Caco-2 (cell line): ENCODE measurements around the gene DRGX. TPM values are rescaled to one million over a fixed set of nuclear protein-coding genes. Genes with fewer than 3 reads are reported as not detected.

Source experiments
- BruUV-seq: library from RNA; stranded (reverse); fragments of 400-500 nt; replicated peaks from 2 replicates; lab custom pipeline; 2021; lab: Mats Ljungman, UMichigan
- CTCF ChIA-PET: fragments of 300-600 bp; sonication (Branson Sonifier 250); formaldehyde crosslinking; loops from one replicate; lab custom pipeline; 2022; ENCODE audit warnings: antibody characterized with exemption; lab: Charles Lee
- POLR2A ChIA-PET: fragments of 300-600 bp; sonication (Branson Sonifier 250); formaldehyde crosslinking; loops from one replicate; lab custom pipeline; 2022; ENCODE audit warnings: antibody characterized with exemption; lab: Charles Lee
- DNase-seq, 2 experiments: peaks; one replicate each; pipeline versions ENCODE4 v3.0.0 to v3.0.0-alpha.2; 2020 to 2022
- H3K27me3 ChIP-seq: replicated peaks from 2 replicates; pipeline ENCODE4 v1.6.0; 2011; ENCODE audit warnings: low read length; ENCODE audit not compliant: control insufficient read depth, insufficient read depth
- H3K36me3 ChIP-seq: 2 replicates; pipeline ENCODE4 v1.5.1; 2011; ENCODE audit warnings: low read length; ENCODE audit not compliant: control insufficient read depth, insufficient read depth
- H3K4me1 ChIP-seq: fragments of 250-450 bp; sonication (Bioruptor Pico); 2 replicates; pipeline ENCODE4 v1.5.1; 2020; ENCODE audit warnings: mild to moderate bottlenecking
- H3K4me3 ChIP-seq: 2 replicates; pipeline ENCODE4 v1.5.1; 2011; ENCODE audit warnings: low read depth, mild to moderate bottlenecking, control low read depth, low read length
- H3K9me3 ChIP-seq: fragments of 250-450 bp; sonication (Bioruptor Pico); 2 replicates; pipeline ENCODE4 v1.5.1; 2020; ENCODE audit warnings: mild to moderate bottlenecking, moderate library complexity
- H3K27ac Mint-ChIP-seq: one replicate; pipeline ENCODE4 v1.8.0; 2022; ENCODE audit warnings: mixed read lengths; ENCODE audit not compliant: unreplicated experiment
- H3K27me3 Mint-ChIP-seq: one replicate; pipeline ENCODE4 v1.8.0; 2022; ENCODE audit warnings: mixed read lengths; ENCODE audit not compliant: insufficient read depth, unreplicated experiment
- H3K36me3 Mint-ChIP-seq: one replicate; pipeline ENCODE4 v1.8.0; 2022; ENCODE audit warnings: mild to moderate bottlenecking, mixed read lengths; ENCODE audit not compliant: insufficient read depth, unreplicated experiment
- H3K4me1 Mint-ChIP-seq: one replicate; pipeline ENCODE4 v1.8.0; 2022; ENCODE audit warnings: low read depth, mixed read lengths; ENCODE audit not compliant: unreplicated experiment
- H3K4me3 Mint-ChIP-seq: one replicate; pipeline ENCODE4 v1.8.0; 2022; ENCODE audit warnings: mild to moderate bottlenecking, moderate library complexity, mixed read lengths; ENCODE audit not compliant: unreplicated experiment
- H3K9me3 Mint-ChIP-seq: one replicate; pipeline ENCODE4 v1.8.0; 2022; ENCODE audit warnings: mixed read lengths; ENCODE audit not compliant: unreplicated experiment
- intact Hi-C: fragments of 100-400 bp; cut with micrococcal nuclease; formaldehyde crosslinking; loops from one replicate; pipeline ENCODE4 v1.10.0; 2022; ENCODE audit not compliant: unreplicated experiment
- total RNA-seq: library from RNA; stranded (reverse); gene quantifications from 2 replicates; pipeline ENCODE4 v1.2.3, GENCODE V29; 2022
- TF ChIP-seq, protein P1 (sequence below), 2 experiments: fragments of 200-600 bp in 1 of 2; IDR thresholded peaks; 1 replicate in 1 of 2; 2 replicates in 1 of 2; pipeline versions ENCODE4 v1.5.1 to v1.8.0; 2011 to 2022; ENCODE audit warnings: antibody characterized with exemption in 1 of 2, control low read depth in 1 of 2, inconsistent platforms in 1 of 2, low read depth in 1 of 2, low read length in 1 of 2, mild to moderate bottlenecking in 1 of 2, moderate library complexity in 1 of 2; ENCODE audit not compliant: insufficient read depth in 1 of 2, severe bottlenecking in 1 of 2, unreplicated experiment in 1 of 2

DRGX gene
- total RNA-seq, 1 experiment from 2014 or later = not detected

GRCh38 chr10:49318755-49319154 is 77.1 kb downstream of the DRGX start:
- intact Hi-C loops = no loop called here
- ChIA-PET POLR2A (no interaction called here), CTCF (no interaction called here)
- Mint-ChIP-seq H3K4me1 (no peaks in the 10 kb centered on the region), H3K4me3 (no peak overlapping the region), H3K9me3 (no peaks in the 10 kb centered on the region), H3K27ac (no peak overlapping the region), H3K36me3 (no peaks in the 10 kb centered on the region), H3K27me3 (peaks cover 30% of the 10 kb centered on the region)
- Histone ChIP-seq H3K4me3 (no peak overlapping the region), H3K36me3 (no peaks in the 10 kb centered on the region), H3K4me1 (no peaks in the 10 kb centered on the region), H3K9me3 (no peaks in the 10 kb centered on the region), H3K27me3 (peaks cover 1% of the 10 kb centered on the region; the same call in 1 of the 2 replicates)
- TF ChIP-seq, protein P1, sequence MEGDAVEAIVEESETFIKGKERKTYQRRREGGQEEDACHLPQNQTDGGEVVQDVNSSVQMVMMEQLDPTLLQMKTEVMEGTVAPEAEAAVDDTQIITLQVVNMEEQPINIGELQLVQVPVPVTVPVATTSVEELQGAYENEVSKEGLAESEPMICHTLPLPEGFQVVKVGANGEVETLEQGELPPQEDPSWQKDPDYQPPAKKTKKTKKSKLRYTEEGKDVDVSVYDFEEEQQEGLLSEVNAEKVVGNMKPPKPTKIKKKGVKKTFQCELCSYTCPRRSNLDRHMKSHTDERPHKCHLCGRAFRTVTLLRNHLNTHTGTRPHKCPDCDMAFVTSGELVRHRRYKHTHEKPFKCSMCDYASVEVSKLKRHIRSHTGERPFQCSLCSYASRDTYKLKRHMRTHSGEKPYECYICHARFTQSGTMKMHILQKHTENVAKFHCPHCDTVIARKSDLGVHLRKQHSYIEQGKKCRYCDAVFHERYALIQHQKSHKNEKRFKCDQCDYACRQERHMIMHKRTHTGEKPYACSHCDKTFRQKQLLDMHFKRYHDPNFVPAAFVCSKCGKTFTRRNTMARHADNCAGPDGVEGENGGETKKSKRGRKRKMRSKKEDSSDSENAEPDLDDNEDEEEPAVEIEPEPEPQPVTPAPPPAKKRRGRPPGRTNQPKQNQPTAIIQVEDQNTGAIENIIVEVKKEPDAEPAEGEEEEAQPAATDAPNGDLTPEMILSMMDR (IDR thresholded peaks at IDR 0.05; ENCODE audit: insufficient read depth in 1 of 2, low read depth in 1 of 2, low read length in 1 of 2, severe bottlenecking in 1 of 2, unreplicated experiment in 1 of 2) = no peak
- BruUV-seq = no TSS peak
- no peak for DNase-seq

DNA sequence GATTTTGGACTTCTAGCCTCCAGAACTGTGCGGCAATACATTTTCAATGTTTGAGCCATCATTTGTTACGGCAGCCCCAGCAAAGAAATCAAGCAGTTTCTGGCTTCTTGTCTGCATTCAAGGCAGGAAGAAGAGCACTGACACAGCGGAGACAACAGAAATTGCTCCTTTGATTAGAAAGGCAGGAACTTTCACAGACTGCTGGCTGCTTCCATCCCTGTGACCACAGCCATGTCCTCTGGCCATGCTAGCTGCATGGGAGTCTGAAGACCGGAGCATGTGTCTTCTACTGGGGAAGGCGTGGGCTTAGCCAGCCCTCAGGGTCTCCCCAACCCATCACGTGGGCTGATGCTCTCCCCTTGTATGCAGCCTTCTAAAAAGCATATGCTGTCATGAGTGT is 77.9 kb downstream of the DRGX start:
- POLR2A ChIA-PET = no interaction called here
- intact Hi-C loops = no loop called here
- peaks cover 32% of the 10 kb centered on the region for H3K27me3 Mint-ChIP-seq
- no peak for DNase-seq
- no peaks in the 10 kb centered on the region for H3K4me1 Mint-ChIP-seq
- TF ChIP-seq, protein P1 (IDR thresholded peaks at IDR 0.05; ENCODE audit: insufficient read depth in 1 of 2, low read depth in 1 of 2, low read length in 1 of 2, severe bottlenecking in 1 of 2, unreplicated experiment in 1 of 2) = no peak
- no peaks in the 10 kb centered on the region for H3K36me3 Mint-ChIP-seq
- no peaks in the 10 kb centered on the region for H3K36me3 ChIP-seq
- no peaks in the 10 kb centered on the region for H3K4me1 ChIP-seq
- no peak overlapping the region for H3K4me3 ChIP-seq
- CTCF ChIA-PET = interaction anchor here (0.6 kb wide), 1 partner anchor 662 kb away, joined by 7 read pairs; no protein-coding TSS in a partner anchor
- H3K9me3 ChIP-seq = no peaks in the 10 kb centered on the region
- H3K27me3 ChIP-seq = no peaks in the 10 kb centered on the region
- no TSS peak for BruUV-seq
- no peak overlapping the region for H3K4me3 Mint-ChIP-seq
- no peak overlapping the region for H3K27ac Mint-ChIP-seq
- no peaks in the 10 kb centered on the region for H3K9me3 Mint-ChIP-seq

DNA sequence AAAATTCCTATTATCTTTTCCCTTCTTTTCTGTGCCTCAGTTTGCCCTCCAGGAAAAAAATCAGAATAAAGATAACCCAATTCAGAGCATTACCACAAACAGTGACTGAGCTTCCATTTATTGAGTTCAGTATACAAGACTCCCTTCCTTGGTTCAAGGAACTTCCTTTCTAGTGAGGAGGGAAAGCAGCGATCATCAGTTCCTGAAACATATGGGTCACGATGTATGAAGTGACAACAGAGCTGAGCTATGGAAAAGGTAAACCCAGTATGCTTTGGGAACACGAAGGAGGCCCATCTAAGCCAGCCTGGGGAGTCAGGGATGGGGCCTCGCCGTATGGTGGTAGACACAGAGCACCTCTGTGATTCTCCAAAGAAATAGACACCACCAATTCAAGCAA is 81.1 kb downstream of the DRGX start:
- TF ChIP-seq, protein P1 (IDR thresholded peaks at IDR 0.05; ENCODE audit: insufficient read depth in 1 of 2, low read depth in 1 of 2, low read length in 1 of 2, severe bottlenecking in 1 of 2, unreplicated experiment in 1 of 2) = no peak
- Mint-ChIP-seq H3K4me3 (no peak overlapping the region), H3K27me3 (peaks cover 19% of the 10 kb centered on the region), H3K36me3 (no peaks in the 10 kb centered on the region), H3K27ac (no peak overlapping the region), H3K9me3 (no peaks in the 10 kb centered on the region), H3K4me1 (no peaks in the 10 kb centered on the region)
- Histone ChIP-seq H3K4me3 (no peak overlapping the region), H3K9me3 (no peaks in the 10 kb centered on the region), H3K36me3 (no peaks in the 10 kb centered on the region), H3K27me3 (no peaks in the 10 kb centered on the region; the same call in 1 of the 2 replicates), H3K4me1 (no peaks in the 10 kb centered on the region)
- no TSS peak for BruUV-seq
- POLR2A ChIA-PET = no interaction called here
- intact Hi-C loops = no loop called here
- CTCF ChIA-PET = interaction anchor here (0.6 kb wide), 1 partner anchor 71 kb away, joined by 3 read pairs; no protein-coding TSS in a partner anchor
- no peak for DNase-seq

Other genes with a start within 250 kb of the DRGX start
- gene TMEM273, start 207.7 kb downstream of the DRGX start, total RNA-seq = not detected in 2 replicates
- not detected in 2 replicates for gene C10orf71, start 96.9 kb downstream of the DRGX start, total RNA-seq
- gene ERCC6, start 143.0 kb upstream of the DRGX start, total RNA-seq = 30.2 and 32.0 TPM in 2 replicates
- not detected in 2 replicates for gene SLC18A3, start 214.2 kb upstream of the DRGX start, total RNA-seq
- 0.18 and 0.32 TPM in 2 replicates for gene CHAT, start 217.9 kb upstream of the DRGX start, total RNA-seq